ENCODE results near the gene PSMD6. TPM values are rescaled to one million over a fixed set of nuclear protein-coding genes. Genes with fewer than 3 reads are reported as not detected.
A peak's percentile ranks its signal among the peaks of the same experiment; 100 is the strongest.

PSMD6 gene
- total RNA-seq, 4 donors from 2014 or later, result 150 to 220 (median 180) TPM

- no peak for TF ChIP-seq CTCF (IDR thresholded peaks at IDR 0.05 in 4 of 5, conservative IDR thresholded peaks at IDR 0.05 in 1 of 5)
- no peak for TF ChIP-seq POLR2A (IDR thresholded peaks at IDR 0.05)
- Histone ChIP-seq H3K36me3 (peaks cover 5 to 89% of the 10 kb centered on the region in 2 donors), H3K4me1 (peaks cover 0 to 7% of the 10 kb centered on the region in 2 donors), H3K9me3 (no peaks in the 10 kb centered on the region), H3K27me3 (no peaks in the 10 kb centered on the region), H3K4me3 (no peak overlapping the region), H3K27ac (peak overlapping the region in 1 of 4 donors; percentile 12)
- intact Hi-C loops (cut with DNase I; ENCODE audit: low total_unique reads), result no loop called here
- ATAC-seq (no peak), DNase-seq (no peak)
- in situ Hi-C loops (cut with MboI; ENCODE audit: low sequenced_read_pairs in 4 of 4), result no loop called here
These were observed 13.1 kb downstream of the PSMD6 start for GRCh38 chr3:64010199-64010598.

GRCh38 chr3:64009528-64009927 is 13.8 kb downstream of the PSMD6 start:
- ATAC-seq (no peak), DNase-seq (no peak)
- H3K4me3 ChIP-seq, result no peak overlapping the region
- H3K36me3 ChIP-seq, result peaks cover 5 to 83% of the 10 kb centered on the region in 2 donors
- intact Hi-C loops (cut with DNase I; ENCODE audit: low total_unique reads) (no loop called here), in situ Hi-C loops (cut with MboI; ENCODE audit: low sequenced_read_pairs in 4 of 4) (no loop called here)
- no peak for TF ChIP-seq POLR2A (IDR thresholded peaks at IDR 0.05)
- no peak for TF ChIP-seq CTCF (IDR thresholded peaks at IDR 0.05 in 4 of 5, conservative IDR thresholded peaks at IDR 0.05 in 1 of 5)
- H3K9me3 ChIP-seq, result no peaks in the 10 kb centered on the region
- H3K27ac ChIP-seq, result no peak overlapping the region
- H3K4me1 ChIP-seq, result peaks cover 0 to 7% of the 10 kb centered on the region in 2 donors
- H3K27me3 ChIP-seq, result no peaks in the 10 kb centered on the region

GRCh38 chr3:64008487-64009351 is 14.6 kb downstream of the PSMD6 start:
- in situ Hi-C loops (cut with MboI; ENCODE audit: low sequenced_read_pairs in 4 of 4) (no loop called here), intact Hi-C loops (cut with DNase I; ENCODE audit: low total_unique reads) (no loop called here)

GRCh38 chr3:64008017-64008416 is 15.3 kb downstream of the PSMD6 start:
- H3K36me3 ChIP-seq, result peaks cover 5 to 73% of the 10 kb centered on the region in 2 donors
- no peak for ATAC-seq
- in situ Hi-C loops (cut with MboI; ENCODE audit: low sequenced_read_pairs in 4 of 4), result no loop called here

More at GRCh38 chr3:64008487-64009351, 14.6 kb downstream of the PSMD6 start:
- H3K27me3 ChIP-seq, result no peaks in the 10 kb centered on the region
- H3K4me1 ChIP-seq, result peaks cover 0 to 7% of the 10 kb centered on the region in 2 donors
- H3K27ac ChIP-seq, result no peak overlapping the region
- H3K4me3 ChIP-seq, result no peak overlapping the region
- no peak for DNase-seq
- no peak for ATAC-seq
- peaks cover 5 to 75% of the 10 kb centered on the region in 2 donors for H3K36me3 ChIP-seq
- no peaks in the 10 kb centered on the region for H3K9me3 ChIP-seq
- TF ChIP-seq CTCF (IDR thresholded peaks at IDR 0.05 in 4 of 5, conservative IDR thresholded peaks at IDR 0.05 in 1 of 5) (no peak), POLR2A (IDR thresholded peaks at IDR 0.05) (no peak)

More at GRCh38 chr3:64008017-64008416, 15.3 kb downstream of the PSMD6 start:
- no peak for DNase-seq
- H3K27ac ChIP-seq, result no peak overlapping the region
- H3K4me3 ChIP-seq, result no peak overlapping the region
- TF ChIP-seq CTCF (IDR thresholded peaks at IDR 0.05 in 4 of 5, conservative IDR thresholded peaks at IDR 0.05 in 1 of 5), result no peak
- no peak for TF ChIP-seq POLR2A (IDR thresholded peaks at IDR 0.05)
- intact Hi-C loops (cut with DNase I; ENCODE audit: low total_unique reads), result no loop called here
- H3K27me3 ChIP-seq, result no peaks in the 10 kb centered on the region
- H3K4me1 ChIP-seq, result peaks cover 0 to 7% of the 10 kb centered on the region in 2 donors
- H3K9me3 ChIP-seq, result no peaks in the 10 kb centered on the region

Data from gastrocnemius medialis (tissue), 4 donors.